Vagina (tissue), 2 donors: Measurements from ENCODE around the gene ZSWIM4. TPM values are rescaled to one million over a fixed set of nuclear protein-coding genes. Genes with fewer than 3 reads are reported as not detected.
"Not testable (repeated sequence)": the region's sequence is repeated elsewhere in the genome, so short reads cannot be mapped to it uniquely, and the experiment has no call there.

Experiments used
- DNase-seq, 2 donors: peaks; one replicate each; pipeline ENCODE4 v3.0.0-alpha.2; 2017; ENCODE audit errors: extremely low spot score in 2 of 2
- H3K27ac ChIP-seq: fragments of 200-600 bp; sonication (generic); one replicate; pipeline ENCODE4 v1.5.1; 2019
- H3K27me3 ChIP-seq: fragments of 200-600 bp; sonication (generic); one replicate; pipeline ENCODE4 v1.5.1; 2019
- H3K36me3 ChIP-seq, 2 donors: fragments of 200-600 bp; sonication (generic); one replicate each; pipeline ENCODE4 v1.5.1; 2017 to 2019
- H3K4me1 ChIP-seq: fragments of 200-600 bp; sonication (generic); one replicate; pipeline ENCODE4 v1.5.1; 2019
- H3K4me3 ChIP-seq, 2 donors: fragments of 200-600 bp; sonication (generic); 1 replicate in 1 of 2; 2 replicates in 1 of 2; pipeline ENCODE4 v1.5.1; 2016 to 2019
- H3K9me3 ChIP-seq: fragments of 200-600 bp; sonication (generic); one replicate; pipeline ENCODE4 v1.5.1; 2019
- POLR2A ChIP-seq, 2 donors: fragments of 450-650 bp; IDR thresholded peaks; one replicate each; pipeline ENCODE4 v1.6.1; 2017; ENCODE audit warnings: antibody characterized with exemption in 2 of 2, mild to moderate bottlenecking in 2 of 2, moderate library complexity in 2 of 2
- POLR2AphosphoS5 ChIP-seq, 2 donors: sonication (generic); formaldehyde crosslinking; IDR thresholded peaks; one replicate each; pipeline ENCODE4 v1.9.0; 2017; ENCODE audit warnings: antibody characterized with exemption in 2 of 2, mild to moderate bottlenecking in 2 of 2, low read depth in 1 of 2; ENCODE audit not compliant: insufficient read depth in 1 of 2
- intact Hi-C: fragments of 100-400 bp; cut with DNase I; formaldehyde crosslinking; loops from one replicate; pipeline ENCODE4 v1.15.1; 2023
- total RNA-seq: library from RNA; depleted of rRNA; stranded (reverse); fragments of >200 nt; gene quantifications from one replicate; pipeline ENCODE4 v1.2.3, GENCODE V29; 2016
- TF ChIP-seq, protein P1 (sequence below), 3 experiments: fragments of 450-650 bp in 2 of 3; fragments of 200-600 bp in 1 of 3; sonication (generic) in 1 of 3; IDR thresholded peaks; one replicate each; pipeline ENCODE4 v1.5.1; 2017 to 2019; ENCODE audit warnings: antibody characterized with exemption in 3 of 3, mild to moderate bottlenecking in 2 of 3, moderate library complexity in 2 of 3

The ZSWIM4 gene
- total RNA-seq, 1 donor from 2014 or later: 13.0 TPM

- Histone ChIP-seq H3K9me3 (no peaks in the 10 kb centered on the region), H3K27me3 (no peaks in the 10 kb centered on the region), H3K4me3 (no peak overlapping the region), H3K36me3 (peaks cover 0 to 10% of the 10 kb centered on the region in 2 donors), H3K4me1 (peaks cover 42% of the 10 kb centered on the region), H3K27ac (no peak overlapping the region)
- no peak for TF ChIP-seq POLR2A (IDR thresholded peaks at IDR 0.05)
- DNase-seq: no peak
- intact Hi-C loops: no loop called here
Measured at GRCh38 chr19:13783565-13784500, 11.4 kb upstream of the ZSWIM4 start.

GRCh38 chr19:13784731-13785452, 10.4 kb upstream of the ZSWIM4 start:
- no peak for DNase-seq
- intact Hi-C loops: loop anchor here (5.0 kb wide), 1 partner anchor 77 kb away; no protein-coding TSS in a partner anchor
- Histone ChIP-seq H3K27me3 (no peaks in the 10 kb centered on the region), H3K27ac (peak overlapping the region; percentile 36), H3K4me3 (no peak overlapping the region), H3K4me1 (peaks cover 47% of the 10 kb centered on the region), H3K36me3 (no peaks in the 10 kb centered on the region), H3K9me3 (no peaks in the 10 kb centered on the region)
- peak; percentile 20 to 39 for TF ChIP-seq POLR2AphosphoS5 (IDR thresholded peaks at IDR 0.05; ENCODE audit: insufficient read depth in 1 of 2, low read depth in 1 of 2)
- TF ChIP-seq, protein P1, sequence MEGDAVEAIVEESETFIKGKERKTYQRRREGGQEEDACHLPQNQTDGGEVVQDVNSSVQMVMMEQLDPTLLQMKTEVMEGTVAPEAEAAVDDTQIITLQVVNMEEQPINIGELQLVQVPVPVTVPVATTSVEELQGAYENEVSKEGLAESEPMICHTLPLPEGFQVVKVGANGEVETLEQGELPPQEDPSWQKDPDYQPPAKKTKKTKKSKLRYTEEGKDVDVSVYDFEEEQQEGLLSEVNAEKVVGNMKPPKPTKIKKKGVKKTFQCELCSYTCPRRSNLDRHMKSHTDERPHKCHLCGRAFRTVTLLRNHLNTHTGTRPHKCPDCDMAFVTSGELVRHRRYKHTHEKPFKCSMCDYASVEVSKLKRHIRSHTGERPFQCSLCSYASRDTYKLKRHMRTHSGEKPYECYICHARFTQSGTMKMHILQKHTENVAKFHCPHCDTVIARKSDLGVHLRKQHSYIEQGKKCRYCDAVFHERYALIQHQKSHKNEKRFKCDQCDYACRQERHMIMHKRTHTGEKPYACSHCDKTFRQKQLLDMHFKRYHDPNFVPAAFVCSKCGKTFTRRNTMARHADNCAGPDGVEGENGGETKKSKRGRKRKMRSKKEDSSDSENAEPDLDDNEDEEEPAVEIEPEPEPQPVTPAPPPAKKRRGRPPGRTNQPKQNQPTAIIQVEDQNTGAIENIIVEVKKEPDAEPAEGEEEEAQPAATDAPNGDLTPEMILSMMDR (IDR thresholded peaks at IDR 0.05): peak; percentile 38 to 54 (median 52)
- no peak for TF ChIP-seq POLR2A (IDR thresholded peaks at IDR 0.05)

- Histone ChIP-seq H3K36me3 (no peaks in the 10 kb centered on the region), H3K4me1 (peaks cover 33% of the 10 kb centered on the region), H3K4me3 (no peak overlapping the region), H3K27ac (peak overlapping the region; percentile 88), H3K27me3 (no peaks in the 10 kb centered on the region), H3K9me3 (no peaks in the 10 kb centered on the region)
- no peak for DNase-seq
- intact Hi-C loops: loop anchor here (5.0 kb wide), 1 partner anchor 73 kb away; no protein-coding TSS in a partner anchor
- TF ChIP-seq, protein P1 (IDR thresholded peaks at IDR 0.05): no peak
- TF ChIP-seq POLR2AphosphoS5 (IDR thresholded peaks at IDR 0.05; ENCODE audit: insufficient read depth in 1 of 2, low read depth in 1 of 2) (no peak), POLR2A (IDR thresholded peaks at IDR 0.05) (no peak)
Measured at GRCh38 chr19:13788991-13789390, 6.3 kb upstream of the ZSWIM4 start.

GRCh38 chr19:13790354-13790753, 4.9 kb upstream of the ZSWIM4 start:
- intact Hi-C loops: no loop called here
- H3K27me3 ChIP-seq: no peaks in the 10 kb centered on the region
- no peak overlapping the region for H3K4me3 ChIP-seq
- TF ChIP-seq POLR2A (IDR thresholded peaks at IDR 0.05) (no peak), POLR2AphosphoS5 (IDR thresholded peaks at IDR 0.05; ENCODE audit: insufficient read depth in 1 of 2, low read depth in 1 of 2) (no peak)
- TF ChIP-seq, protein P1 (IDR thresholded peaks at IDR 0.05): no peak
- no peaks in the 10 kb centered on the region for H3K36me3 ChIP-seq
- H3K27ac ChIP-seq: no peak overlapping the region
- no peak for DNase-seq
- peaks cover 35% of the 10 kb centered on the region for H3K4me1 ChIP-seq
- no peaks in the 10 kb centered on the region for H3K9me3 ChIP-seq

- H3K36me3 ChIP-seq: not testable (repeated sequence)
- H3K4me1 ChIP-seq: peaks cover 45% of the 10 kb centered on the region
- H3K27ac ChIP-seq: peak overlapping the region; percentile 94
Measured at GRCh38 chr19:13793317-13793716, 1.9 kb upstream of the ZSWIM4 start.

More at GRCh38 chr19:13793317-13793716, 1.9 kb upstream of the ZSWIM4 start:
- DNase-seq, H3K9me3 ChIP-seq, H3K4me3 ChIP-seq, intact Hi-C loops, H3K27me3 ChIP-seq: not testable (repeated sequence)
